HG02970 (cell line): ENCODE data around the gene CALML5.

Experiments
- ATAC-seq: cut with Tn5 transposase; IDR thresholded peaks from one replicate; pipeline ENCODE4 v1.9.1; 2021; ENCODE audit warnings: mild to moderate bottlenecking, moderate library complexity, moderate number of reproducible peaks; ENCODE audit not compliant: unreplicated experiment, low FRiP score

The CALML5 gene

DNA sequence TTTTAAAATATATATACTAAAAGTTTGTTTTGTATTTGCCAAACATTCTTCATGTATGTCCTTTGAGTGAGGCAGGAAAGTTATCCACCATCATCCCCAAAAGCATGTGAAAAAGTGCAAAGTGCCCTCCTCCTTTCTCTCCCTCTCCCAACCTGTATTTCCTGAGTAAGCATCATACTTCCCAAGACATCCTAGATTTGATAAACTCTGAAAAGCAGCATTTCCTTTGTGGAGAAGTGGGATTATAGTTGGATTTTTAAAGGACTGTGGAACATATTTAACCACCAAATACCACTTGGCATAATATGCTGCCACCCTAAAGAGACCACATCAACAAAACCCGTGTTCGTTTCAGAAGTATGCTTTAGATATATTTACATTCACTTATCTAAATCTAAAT lies 50.1 kb downstream of the CALML5 start:
- no peak for ATAC-seq
